Measurements from ENCODE around the gene TTC39C.

DNA sequence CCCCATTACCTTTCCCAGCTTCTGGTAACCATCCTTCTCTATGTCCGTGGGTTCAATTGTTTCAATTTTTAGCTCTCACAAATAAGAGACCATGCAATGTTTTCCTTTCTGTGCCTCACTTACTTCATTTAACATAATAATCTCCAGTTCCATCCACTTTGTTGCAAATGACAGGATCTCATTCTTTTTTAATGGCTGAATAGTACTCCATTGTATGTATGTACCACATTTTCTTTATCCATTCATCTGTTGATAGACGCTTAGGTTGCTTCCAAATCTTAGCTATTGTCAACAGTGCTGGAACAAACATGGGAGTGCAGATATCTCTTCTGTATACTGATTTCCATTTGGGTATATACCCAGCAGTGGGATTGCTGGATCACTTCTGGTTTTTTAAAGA lies 126.1 kb downstream of the TTC39C start:
- TF ChIP-seq, protein P1, sequence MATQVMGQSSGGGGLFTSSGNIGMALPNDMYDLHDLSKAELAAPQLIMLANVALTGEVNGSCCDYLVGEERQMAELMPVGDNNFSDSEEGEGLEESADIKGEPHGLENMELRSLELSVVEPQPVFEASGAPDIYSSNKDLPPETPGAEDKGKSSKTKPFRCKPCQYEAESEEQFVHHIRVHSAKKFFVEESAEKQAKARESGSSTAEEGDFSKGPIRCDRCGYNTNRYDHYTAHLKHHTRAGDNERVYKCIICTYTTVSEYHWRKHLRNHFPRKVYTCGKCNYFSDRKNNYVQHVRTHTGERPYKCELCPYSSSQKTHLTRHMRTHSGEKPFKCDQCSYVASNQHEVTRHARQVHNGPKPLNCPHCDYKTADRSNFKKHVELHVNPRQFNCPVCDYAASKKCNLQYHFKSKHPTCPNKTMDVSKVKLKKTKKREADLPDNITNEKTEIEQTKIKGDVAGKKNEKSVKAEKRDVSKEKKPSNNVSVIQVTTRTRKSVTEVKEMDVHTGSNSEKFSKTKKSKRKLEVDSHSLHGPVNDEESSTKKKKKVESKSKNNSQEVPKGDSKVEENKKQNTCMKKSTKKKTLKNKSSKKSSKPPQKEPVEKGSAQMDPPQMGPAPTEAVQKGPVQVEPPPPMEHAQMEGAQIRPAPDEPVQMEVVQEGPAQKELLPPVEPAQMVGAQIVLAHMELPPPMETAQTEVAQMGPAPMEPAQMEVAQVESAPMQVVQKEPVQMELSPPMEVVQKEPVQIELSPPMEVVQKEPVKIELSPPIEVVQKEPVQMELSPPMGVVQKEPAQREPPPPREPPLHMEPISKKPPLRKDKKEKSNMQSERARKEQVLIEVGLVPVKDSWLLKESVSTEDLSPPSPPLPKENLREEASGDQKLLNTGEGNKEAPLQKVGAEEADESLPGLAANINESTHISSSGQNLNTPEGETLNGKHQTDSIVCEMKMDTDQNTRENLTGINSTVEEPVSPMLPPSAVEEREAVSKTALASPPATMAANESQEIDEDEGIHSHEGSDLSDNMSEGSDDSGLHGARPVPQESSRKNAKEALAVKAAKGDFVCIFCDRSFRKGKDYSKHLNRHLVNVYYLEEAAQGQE (IDR thresholded peaks at IDR 0.05; ENCODE audit: insufficient read depth in 1 of 2, low read depth in 2 of 2, low read length in 1 of 2) = no peak
- TF ChIP-seq, protein P2, sequence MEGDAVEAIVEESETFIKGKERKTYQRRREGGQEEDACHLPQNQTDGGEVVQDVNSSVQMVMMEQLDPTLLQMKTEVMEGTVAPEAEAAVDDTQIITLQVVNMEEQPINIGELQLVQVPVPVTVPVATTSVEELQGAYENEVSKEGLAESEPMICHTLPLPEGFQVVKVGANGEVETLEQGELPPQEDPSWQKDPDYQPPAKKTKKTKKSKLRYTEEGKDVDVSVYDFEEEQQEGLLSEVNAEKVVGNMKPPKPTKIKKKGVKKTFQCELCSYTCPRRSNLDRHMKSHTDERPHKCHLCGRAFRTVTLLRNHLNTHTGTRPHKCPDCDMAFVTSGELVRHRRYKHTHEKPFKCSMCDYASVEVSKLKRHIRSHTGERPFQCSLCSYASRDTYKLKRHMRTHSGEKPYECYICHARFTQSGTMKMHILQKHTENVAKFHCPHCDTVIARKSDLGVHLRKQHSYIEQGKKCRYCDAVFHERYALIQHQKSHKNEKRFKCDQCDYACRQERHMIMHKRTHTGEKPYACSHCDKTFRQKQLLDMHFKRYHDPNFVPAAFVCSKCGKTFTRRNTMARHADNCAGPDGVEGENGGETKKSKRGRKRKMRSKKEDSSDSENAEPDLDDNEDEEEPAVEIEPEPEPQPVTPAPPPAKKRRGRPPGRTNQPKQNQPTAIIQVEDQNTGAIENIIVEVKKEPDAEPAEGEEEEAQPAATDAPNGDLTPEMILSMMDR (IDR thresholded peaks at IDR 0.05) = no peak
- TF ChIP-seq TCF7L2 (IDR thresholded peaks at IDR 0.05; ENCODE audit: low read depth, low read length) = no peak
- TF ChIP-seq POLR2AphosphoS5 (IDR thresholded peaks at IDR 0.05; ENCODE audit: low read depth, low read length) = no peak

All from Panc1 (cell line).